ENCODE results near the gene BMP15. TPM values are rescaled to one million over a fixed set of nuclear protein-coding genes. Genes with fewer than 3 reads are reported as not detected.

BMP15 gene
- total and polyA plus RNA-seq, 2 donors (not counting 3 experiments of a cell fraction or from before 2014, with no cell fraction given), result not detected

GRCh38 chrX:50893466-50893865 lies 17.1 kb upstream of the BMP15 start:
- H3K4me1 ChIP-seq (ENCODE audit: control insufficient read depth, extremely low read depth, insufficient read depth, low read length), result no peaks in the 10 kb centered on the region
- H3K4me2 ChIP-seq (ENCODE audit: insufficient read depth, low read length), result no peak overlapping the region
- TF ChIP-seq MAX (IDR thresholded peaks at IDR 0.05; ENCODE audit: insufficient read depth, insufficient read length) (no peak), FOS (IDR thresholded peaks at IDR 0.05; ENCODE audit: borderline replicate concordance, insufficient read depth, low read length) (no peak), EZH2 (IDR thresholded peaks at IDR 0.05; ENCODE audit: borderline replicate concordance, low read depth, low read length, severe bottlenecking) (no peak), CTCF (IDR thresholded peaks at IDR 0.05; ENCODE audit: extremely low read depth in 1 of 2, insufficient read depth in 1 of 2, low read depth in 1 of 2, low read length in 2 of 2) (no peak), POLR2A (IDR thresholded peaks at IDR 0.05; ENCODE audit: low read depth, low read length) (no peak)
- H3K36me3 ChIP-seq (ENCODE audit: control insufficient read depth in 2 of 2, extremely low read depth in 1 of 2, insufficient read depth in 2 of 2, low read length in 2 of 2), result no peaks in the 10 kb centered on the region
- BruUV-seq (replicated peaks), result no TSS peak
- intact Hi-C loops (cut with micrococcal nuclease) (no loop called here), dilution Hi-C loops (cut with MboI; ENCODE audit: extremely low pct_ligation_motif_present, low sequenced_read_pairs) (no loop called here)
- H3K79me2 ChIP-seq (ENCODE audit: control insufficient read depth, insufficient read depth, low read length), result no peaks in the 10 kb centered on the region
- DNase-seq (ENCODE audit: low read depth, low spot score), result no peak
- no peaks in the 10 kb centered on the region for H3K27me3 ChIP-seq (ENCODE audit: control insufficient read depth in 2 of 2, insufficient read depth in 2 of 2, low read length in 2 of 2)
- H3K4me3 ChIP-seq (replicated peaks in 1 of 3; ENCODE audit: insufficient read depth in 1 of 3, low read depth in 1 of 3, low read length in 3 of 3), result no peak overlapping the region
- no peaks in the 10 kb centered on the region for H3K9me3 ChIP-seq (replicated peaks; ENCODE audit: control insufficient read depth, insufficient read depth, low read length)
- no peak overlapping the region for H3K27ac ChIP-seq (ENCODE audit: insufficient read depth, low read depth, low read length)
- H3K9me1 ChIP-seq (replicated peaks; ENCODE audit: control insufficient read depth, extremely low read depth, insufficient read depth, low read length), result no peaks in the 10 kb centered on the region
- no peaks in the 10 kb centered on the region for H4K20me1 ChIP-seq (replicated peaks; ENCODE audit: control insufficient read depth, extremely low read depth, insufficient read depth, low read length)
- H3K9ac ChIP-seq (replicated peaks; ENCODE audit: extremely low read depth, insufficient read depth, low read length), result no peak overlapping the region
- ChIA-PET CTCF (no interaction called here), POLR2A (no interaction called here)
- no peak for FAIRE-seq
- no peak overlapping the region for H2AFZ ChIP-seq (ENCODE audit: low read depth, low read length)

- dilution Hi-C loops (cut with MboI; ENCODE audit: extremely low pct_ligation_motif_present, low sequenced_read_pairs), result no loop called here
- intact Hi-C loops (cut with micrococcal nuclease), result no loop called here
- H4K20me1 ChIP-seq (replicated peaks; ENCODE audit: control insufficient read depth, extremely low read depth, insufficient read depth, low read length), result no peaks in the 10 kb centered on the region
- CTCF ChIA-PET, result interaction anchor here (1.9 to 3.8 kb wide), 2 partner anchors 157 to 214 kb away, joined by 7 to 147 read pairs; no protein-coding TSS in a partner anchor
- no peak overlapping the region for H3K9ac ChIP-seq (replicated peaks; ENCODE audit: extremely low read depth, insufficient read depth, low read length)
- H3K4me2 ChIP-seq (ENCODE audit: insufficient read depth, low read length), result no peak overlapping the region
- no peak for FAIRE-seq
- no peaks in the 10 kb centered on the region for H3K4me1 ChIP-seq (ENCODE audit: control insufficient read depth, extremely low read depth, insufficient read depth, low read length)
- no TSS peak for BruUV-seq (replicated peaks)
- H3K4me3 ChIP-seq (replicated peaks in 1 of 3; ENCODE audit: insufficient read depth in 1 of 3, low read depth in 1 of 3, low read length in 3 of 3), result no peak overlapping the region
- POLR2A ChIA-PET, result interaction anchor here (0.7 kb wide), 1 partner anchor 135 kb away, joined by 3 read pairs; no protein-coding TSS in a partner anchor
- H3K27ac ChIP-seq (ENCODE audit: insufficient read depth, low read depth, low read length), result no peak overlapping the region
- H3K9me3 ChIP-seq (replicated peaks; ENCODE audit: control insufficient read depth, insufficient read depth, low read length), result no peaks in the 10 kb centered on the region
- no peak overlapping the region for H2AFZ ChIP-seq (ENCODE audit: low read depth, low read length)
- no peaks in the 10 kb centered on the region for H3K79me2 ChIP-seq (ENCODE audit: control insufficient read depth, insufficient read depth, low read length)
- no peaks in the 10 kb centered on the region for H3K9me1 ChIP-seq (replicated peaks; ENCODE audit: control insufficient read depth, extremely low read depth, insufficient read depth, low read length)
- H3K36me3 ChIP-seq (ENCODE audit: control insufficient read depth in 2 of 2, extremely low read depth in 1 of 2, insufficient read depth in 2 of 2, low read length in 2 of 2), result no peaks in the 10 kb centered on the region
- no peak for DNase-seq (ENCODE audit: low read depth, low spot score)
- TF ChIP-seq CTCF (IDR thresholded peaks at IDR 0.05; ENCODE audit: extremely low read depth in 1 of 2, insufficient read depth in 1 of 2, low read depth in 1 of 2, low read length in 2 of 2), result peak in 1 of 2 donors; percentile 5
- no peak for TF ChIP-seq POLR2A (IDR thresholded peaks at IDR 0.05; ENCODE audit: low read depth, low read length)
- peaks cover 0 to 2% of the 10 kb centered on the region in 2 experiments for H3K27me3 ChIP-seq (ENCODE audit: control insufficient read depth in 2 of 2, insufficient read depth in 2 of 2, low read length in 2 of 2)
These were observed 5.2 kb upstream of the BMP15 start for GRCh38 chrX:50905334-50905733.
